Activated CD8-positive, alpha-beta memory T cell treated with anti-CD3 and anti-CD28 coated beads, Interleukin-2, amount 50 U/mL, for 24 hours (primary cell): Measurements from ENCODE around the gene ANKZF1.
"Not testable (repeated sequence)": the region's sequence is repeated elsewhere in the genome, so short reads cannot be mapped to it uniquely, and the experiment has no call there.

ENCODE experiments used
- DNase-seq: peaks from one replicate; pipeline ENCODE4 v3.0.0-alpha.2; 2020; ENCODE audit errors: extremely low read depth

ANKZF1 gene

DNA sequence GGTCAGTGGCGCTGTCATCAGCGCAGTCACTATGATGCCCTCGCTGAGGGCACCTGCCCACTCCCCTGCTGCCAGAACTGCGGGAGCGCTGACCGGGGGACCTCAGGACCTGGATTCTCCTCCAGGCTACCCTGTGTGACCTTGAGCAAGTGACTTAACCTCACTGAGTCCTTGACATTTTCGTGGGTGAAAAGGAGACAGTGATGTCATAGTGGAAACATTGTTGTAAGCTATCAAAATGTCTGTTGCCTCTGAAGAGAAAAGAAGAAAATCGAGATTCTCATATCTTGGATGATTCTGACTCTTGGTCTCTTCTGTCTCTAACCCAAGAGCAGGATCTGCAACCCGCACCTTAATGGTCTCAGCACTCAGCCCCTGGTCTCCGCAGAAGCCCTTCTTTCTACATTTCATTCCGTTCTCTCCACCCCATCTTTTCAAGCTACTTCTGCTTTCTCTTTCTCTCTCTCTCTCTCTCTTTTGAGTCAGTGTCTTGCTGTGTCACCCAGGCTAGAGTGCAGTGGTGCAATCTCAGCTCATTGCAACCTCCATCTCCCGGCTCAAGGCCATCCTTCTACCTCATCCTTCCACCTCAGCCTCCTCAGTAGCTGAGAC lies 25.1 kb downstream of the ANKZF1 start:
- DNase-seq: no peak

DNA sequence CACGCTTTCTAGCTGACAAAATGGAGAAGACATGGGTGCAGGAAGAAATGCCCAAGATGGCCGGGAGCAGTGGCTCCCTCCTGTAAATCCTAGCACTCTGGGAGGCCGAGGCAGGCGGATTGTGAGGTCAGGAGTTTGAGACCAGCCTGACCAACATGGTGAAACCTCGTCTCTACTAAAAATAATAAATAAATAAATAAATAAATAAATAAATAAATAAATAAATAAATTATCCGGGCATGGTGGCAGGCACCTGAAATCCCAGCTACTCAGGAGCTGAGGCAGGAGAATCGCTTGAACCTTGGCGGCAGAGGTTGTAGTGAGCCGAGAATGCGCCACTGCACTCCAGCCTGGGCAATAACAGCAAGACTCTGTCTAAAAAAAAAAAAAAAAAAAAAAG lies 29.3 kb downstream of the ANKZF1 start:
- DNase-seq: not testable (repeated sequence)

DNA sequence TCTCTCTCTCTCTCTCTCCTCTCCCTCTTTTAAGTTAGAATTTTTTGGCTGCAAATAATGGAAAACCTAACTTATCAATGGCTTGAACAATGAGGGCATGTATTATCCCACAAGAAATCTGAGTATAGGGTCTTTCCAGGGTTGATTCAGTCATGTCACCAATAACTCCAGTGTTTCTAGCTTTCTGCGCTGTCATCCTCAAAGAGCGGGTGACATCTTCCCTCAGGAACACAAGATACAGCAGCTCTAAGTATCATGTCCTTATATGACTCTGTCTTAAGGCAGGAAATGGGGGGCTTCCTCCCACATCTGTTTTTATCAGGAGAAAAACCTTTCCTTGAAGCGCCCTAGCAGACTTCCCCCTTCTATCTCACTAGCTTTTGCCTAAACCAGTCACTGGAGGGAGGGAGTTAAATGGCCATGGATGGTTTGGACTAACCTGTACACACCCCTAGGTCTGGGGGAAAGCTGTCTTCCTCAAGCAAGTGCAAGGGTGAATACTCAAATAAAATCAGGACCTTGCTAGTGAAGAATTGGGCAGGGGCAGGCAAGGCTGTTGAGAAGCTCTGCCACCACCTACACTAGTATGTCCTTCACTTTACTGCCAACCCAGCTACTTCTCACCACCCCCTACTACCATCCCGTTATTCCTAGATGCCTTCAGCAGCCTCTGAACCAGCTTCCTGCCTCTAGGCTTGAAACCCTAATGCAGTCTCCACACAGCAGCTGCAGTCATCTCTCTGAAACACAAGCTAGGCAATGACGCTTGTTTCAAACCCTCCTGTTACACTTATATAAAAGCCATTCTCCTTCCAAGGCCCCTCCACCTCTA lies 31.6 kb downstream of the ANKZF1 start:
- DNase-seq: no peak

DNA sequence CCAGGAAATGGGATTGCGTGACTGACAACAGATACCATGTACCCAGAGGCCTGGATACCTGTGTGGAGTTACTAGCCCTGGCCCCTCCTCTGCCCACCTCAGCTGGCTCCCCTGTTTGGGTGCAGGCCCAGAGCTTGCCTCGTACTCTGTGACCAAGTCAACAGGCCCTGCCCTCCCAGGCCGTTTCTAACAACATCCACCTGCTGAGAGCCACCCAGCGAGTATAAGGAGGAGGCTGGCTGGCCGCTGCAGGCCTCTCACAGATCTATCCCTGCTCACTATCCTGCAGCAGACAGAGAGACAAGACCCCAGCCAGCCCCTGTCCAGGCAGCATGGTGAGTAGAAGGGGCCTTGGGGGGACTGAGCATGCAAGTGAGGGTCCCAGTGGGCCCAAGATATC lies 36.6 kb downstream of the ANKZF1 start:
- no peak for DNase-seq

DNA sequence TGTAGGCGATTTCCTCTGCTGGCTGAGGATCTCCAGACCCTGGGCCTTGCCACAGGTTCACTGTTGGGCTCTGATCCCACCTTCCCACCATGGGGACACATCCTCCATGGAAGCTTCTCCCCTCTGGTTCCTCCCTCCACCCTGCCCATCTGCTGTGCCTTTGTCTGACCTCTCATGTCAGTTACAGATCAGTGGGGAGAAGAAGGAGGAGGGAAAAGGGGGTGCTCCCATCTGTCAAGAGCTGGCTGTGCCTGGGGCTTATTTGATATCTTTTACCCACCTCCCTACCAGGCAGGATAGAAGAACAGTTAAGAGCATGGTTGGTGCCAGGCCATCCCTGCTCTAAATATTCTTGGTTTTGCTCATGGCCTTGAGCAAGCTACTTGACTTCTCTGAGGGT lies 37.3 kb downstream of the ANKZF1 start:
- DNase-seq: no peak

DNA sequence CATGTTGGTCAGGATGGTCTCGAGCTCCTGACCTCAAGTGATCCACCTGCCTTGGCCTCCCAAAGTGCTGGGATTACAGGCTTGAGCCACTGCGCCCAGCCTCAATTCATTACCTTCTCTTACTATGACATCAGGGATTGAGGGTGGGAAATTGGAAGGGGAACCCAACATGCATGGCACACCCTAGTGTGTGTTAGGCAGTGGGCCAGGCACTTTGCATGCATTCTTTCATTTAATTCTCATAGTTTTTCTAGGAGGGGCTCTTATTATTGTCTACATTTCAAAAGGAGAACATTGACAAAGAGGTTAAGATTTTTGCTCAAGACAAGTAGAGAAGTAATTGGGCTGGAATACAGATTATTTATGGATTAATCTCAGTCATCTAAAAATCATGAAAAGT lies 38.7 kb downstream of the ANKZF1 start:
- no peak for DNase-seq

DNA sequence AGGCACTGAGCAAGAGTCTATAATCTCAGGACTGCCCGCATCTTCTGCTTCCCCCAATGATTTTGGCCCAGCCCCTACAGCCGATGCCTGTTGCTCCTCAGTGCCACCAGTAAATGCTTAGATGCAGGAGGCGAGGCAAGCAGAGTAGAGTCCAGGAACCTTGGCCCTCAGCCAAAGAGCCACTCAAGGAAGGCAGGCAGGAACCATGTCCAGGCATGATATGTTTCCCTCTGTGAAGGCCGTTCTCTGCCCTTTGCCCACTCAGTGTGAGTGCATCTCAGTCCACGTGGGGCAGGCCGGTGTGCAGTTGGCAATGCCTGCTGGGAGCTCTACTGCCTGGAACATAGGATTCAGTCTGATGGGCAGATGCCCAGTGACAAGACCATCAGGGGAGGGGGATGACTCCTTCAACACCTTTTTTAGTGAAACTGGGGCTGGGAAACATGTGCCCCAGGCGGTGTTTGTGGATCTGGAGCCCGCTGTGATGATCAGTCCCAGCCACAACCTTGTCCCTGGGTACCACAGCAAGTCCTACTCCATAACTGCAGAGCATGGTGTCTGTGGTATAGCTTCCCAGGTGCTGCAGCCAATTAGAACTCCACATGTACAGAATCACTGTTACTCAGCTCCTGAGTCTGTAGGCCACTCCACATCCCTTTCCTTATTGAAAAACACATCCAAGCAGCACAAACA lies 39.9 kb downstream of the ANKZF1 start:
- DNase-seq: no peak

DNA sequence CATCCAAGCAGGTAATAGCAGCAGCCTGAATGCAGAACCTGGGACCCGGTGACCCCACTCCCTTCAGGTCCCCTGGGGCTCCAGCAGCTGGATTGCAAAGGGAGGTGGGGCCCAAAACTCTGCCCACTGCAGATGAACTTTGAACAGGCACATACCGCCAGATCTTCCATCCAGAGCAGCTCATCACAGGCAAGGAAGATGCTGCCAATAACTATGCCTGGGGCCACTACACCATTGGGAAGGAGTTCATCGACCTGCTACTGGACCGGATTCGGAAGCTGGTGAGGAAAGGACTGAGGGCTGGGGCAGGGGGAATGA lies 40.4 kb downstream of the ANKZF1 start:
- no peak for DNase-seq

DNA sequence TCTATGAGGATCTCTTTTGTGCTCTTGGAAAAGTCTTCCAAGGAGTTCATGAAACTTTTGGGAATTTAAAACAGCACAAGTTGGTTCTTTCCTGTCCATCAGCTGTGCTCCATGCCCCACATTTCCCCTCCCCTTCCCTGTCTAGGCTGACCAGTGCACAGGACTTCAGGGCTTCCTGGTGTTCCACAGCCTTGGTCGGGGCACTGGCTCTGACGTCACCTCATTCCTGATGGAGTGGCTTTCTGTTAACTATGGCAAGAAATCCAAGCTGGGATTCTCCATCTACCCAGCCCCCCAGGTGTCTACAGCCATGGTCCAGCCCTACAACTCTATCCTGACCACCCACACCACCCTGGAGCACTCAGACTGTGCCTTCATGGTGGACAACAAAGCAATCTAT lies 41.4 kb downstream of the ANKZF1 start:
- no peak for DNase-seq

DNA sequence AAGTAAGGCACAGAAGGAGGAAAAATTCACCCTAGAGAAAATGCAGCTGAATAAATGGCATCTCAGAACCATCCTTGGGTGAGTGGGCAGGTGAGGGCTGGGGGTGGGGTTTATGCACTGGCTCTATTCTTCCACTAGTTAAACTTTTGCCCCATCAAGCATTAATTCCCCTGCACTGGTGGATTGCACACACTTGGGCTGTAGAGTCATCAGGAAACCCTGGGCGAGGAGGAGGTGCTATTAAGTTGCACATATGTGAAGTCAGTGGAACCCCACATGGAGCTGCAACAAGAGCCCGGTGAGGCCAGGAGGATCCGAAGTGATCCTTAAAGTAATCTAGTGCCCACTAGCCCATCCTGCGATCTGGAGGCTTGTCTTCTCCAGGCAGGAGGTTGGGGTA lies 42.8 kb downstream of the ANKZF1 start:
- no peak for DNase-seq

DNA sequence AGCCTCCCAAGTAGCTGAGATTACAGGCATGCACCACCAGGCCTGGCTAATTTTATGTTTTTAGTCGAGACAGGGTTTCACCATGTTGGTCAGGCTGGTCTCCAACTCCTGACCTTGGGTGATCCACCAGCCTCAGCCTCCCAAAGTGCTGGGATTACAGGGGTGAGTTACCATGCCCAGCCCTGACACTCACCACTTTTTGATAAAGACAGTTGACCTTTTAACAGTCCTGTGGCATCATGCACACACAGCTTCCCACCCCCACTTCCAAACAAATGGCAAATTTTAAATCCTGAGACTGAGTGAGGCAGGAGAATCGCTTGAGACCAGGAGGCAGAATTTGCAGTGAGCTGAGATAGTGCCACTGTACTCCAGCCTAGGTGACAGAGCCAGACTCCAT lies 43.4 kb downstream of the ANKZF1 start:
- no peak for DNase-seq

DNA sequence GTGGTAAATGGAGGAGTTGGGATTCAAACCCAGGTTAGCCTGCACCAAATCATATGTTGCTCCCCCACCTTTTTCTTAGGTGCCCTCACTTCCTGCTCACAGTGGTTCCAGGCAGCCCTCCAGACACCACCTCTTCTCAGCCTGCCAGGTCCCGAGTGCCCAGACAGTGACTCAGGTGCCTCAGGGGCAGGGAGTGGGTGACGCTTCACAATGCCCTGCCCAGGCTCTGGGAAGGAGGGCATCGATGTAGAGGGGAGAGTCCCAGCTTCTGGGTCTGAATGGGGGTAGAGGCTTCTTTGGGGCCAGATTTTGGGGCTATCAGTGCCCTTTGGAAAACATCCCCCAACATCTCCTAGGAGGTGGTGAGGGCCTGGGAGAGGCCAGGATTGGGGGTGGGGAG lies 44.3 kb downstream of the ANKZF1 start:
- no peak for DNase-seq

DNA sequence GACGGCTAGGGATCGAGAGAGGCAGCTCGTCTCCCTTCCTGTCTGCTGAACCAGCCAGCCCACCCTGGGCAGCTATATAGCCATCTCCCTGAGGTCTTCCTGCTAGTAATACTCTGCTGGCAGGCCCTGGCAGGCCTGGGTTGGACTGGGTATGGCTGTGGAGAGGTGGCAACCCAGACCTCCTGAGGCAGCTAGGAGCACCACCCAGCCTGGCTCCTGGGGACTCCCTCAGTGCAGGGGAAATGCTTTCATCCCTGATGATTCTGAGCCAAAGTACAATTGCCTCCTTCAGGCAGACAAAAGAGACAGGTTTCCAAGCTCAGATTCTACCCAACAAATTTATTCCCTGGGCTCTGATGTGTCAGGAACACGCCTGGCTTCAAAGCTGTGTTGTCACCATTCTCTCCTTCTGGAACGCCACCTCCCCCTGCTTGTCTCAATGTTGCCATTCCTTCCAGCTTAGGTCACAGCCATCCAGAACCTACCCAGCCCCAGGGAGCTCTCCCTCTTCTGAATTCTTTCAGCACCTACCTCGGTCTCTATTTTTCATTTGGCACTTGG lies 44.8 kb downstream of the ANKZF1 start:
- DNase-seq: no peak

DNA sequence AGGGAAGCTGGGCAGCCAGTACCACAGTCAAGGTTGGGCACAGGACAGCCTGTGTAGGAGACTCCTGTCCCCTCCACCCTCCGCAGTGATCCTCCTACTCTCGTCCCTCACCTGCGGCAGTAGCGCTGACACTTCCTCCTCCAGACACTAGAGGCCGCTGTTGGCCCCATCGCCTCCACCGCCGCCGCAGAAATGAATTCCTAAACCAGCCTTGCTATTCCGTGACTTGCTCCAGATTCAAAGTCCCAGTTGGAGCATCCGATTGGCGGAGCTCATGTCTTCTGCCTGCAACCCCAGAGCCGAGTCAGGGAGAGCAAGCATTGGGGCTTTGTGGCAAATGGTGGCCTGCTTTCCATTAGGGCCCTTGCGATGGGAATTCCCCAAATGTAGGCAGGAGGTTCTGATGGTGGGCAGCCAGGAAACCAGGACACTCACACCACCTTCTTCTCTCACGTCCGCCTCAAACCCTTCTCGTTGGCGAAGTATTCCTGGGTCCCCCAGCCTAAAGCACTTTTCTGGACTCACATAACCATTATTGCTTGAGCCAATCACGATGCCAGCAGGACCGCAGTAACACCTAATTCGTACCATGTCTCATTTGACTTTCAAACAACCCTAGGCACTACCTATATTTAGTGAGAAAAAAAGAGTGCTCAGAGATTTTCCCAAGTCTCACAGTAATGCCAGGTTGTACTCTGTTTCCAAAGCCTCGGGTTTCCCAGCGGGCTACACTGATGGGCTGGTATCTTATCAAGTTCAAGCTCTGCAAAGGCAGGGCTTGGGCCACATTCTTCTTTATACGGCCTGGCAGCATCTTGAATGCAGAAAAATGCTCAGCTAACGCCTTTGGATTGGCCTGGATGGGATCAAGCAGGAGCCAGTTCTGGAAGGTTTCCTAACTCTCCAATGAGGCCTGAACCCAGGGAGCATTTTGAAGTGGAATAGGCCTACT lies 48.4 kb downstream of the ANKZF1 start:
- DNase-seq: peak; percentile 53

DNA sequence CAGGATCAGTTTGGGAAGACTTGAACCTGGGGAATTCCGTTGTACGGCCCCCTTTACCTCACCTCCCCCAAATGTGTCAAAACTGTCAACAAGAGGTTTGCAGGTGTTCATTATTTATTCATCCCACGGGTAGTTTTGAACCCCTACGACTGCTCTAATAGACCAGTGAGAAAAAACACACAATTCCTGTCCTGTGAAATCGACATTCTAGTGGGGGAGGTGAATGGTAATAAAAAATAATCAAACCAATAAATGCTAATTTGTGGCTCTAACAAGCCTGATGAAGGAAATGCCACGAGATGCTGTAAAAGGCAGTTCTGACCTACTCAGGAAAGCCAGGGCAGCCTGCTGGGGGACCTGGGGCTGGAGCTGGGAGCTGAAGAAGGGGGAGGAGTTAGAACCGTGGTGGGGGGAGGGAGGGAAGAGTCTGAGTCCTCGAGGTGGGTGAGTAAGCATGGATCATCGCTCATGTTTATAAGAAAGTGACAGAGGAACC lies 49.1 kb downstream of the ANKZF1 start:
- DNase-seq: no peak

DNA sequence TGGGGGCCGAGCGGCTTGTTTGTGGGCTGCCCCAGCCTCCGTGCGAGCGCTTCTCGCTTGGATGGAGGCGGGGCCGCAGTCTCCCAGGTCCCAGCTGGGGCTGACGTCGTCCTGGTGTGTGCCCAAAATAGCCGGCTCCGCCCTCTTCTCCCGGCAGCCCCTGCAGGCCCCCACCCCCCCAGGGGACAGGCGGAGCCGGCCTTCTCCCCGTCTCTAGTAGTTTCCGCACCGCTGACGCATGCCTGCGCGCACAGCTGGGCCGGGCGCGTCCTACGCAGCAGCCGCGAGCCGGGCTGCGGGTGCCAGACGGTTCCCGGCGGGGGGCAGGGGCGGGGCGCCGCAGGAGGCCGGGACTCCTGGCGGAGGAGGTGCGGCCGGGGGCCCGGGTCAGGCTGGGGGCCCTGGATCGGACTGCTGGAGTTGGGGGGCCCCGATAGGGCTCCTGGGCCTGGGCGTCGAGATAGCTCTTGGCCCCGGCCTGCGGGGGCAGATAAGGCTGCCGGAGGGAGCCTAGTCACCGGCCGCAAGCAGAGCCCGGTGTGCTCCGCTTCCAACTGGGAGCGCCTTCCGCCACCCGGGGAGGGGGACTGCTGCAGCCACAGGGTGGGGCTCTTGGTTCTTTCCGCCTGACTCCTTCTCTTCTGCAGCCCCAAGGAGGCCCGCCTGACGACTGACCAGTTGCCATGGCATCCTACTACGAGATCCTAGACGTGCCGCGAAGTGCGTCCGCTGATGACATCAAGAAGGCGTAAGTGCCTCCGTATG lies 49.7 kb downstream of the ANKZF1 start, which contains the start of gene DNAJB2:
TSS of gene DNAJB2 (plus strand) at position 216 of the 765 bp plus-strand sequence. CDS start at position 684, 468 bp downstream.
- peak; percentile 98 for DNase-seq

DNA sequence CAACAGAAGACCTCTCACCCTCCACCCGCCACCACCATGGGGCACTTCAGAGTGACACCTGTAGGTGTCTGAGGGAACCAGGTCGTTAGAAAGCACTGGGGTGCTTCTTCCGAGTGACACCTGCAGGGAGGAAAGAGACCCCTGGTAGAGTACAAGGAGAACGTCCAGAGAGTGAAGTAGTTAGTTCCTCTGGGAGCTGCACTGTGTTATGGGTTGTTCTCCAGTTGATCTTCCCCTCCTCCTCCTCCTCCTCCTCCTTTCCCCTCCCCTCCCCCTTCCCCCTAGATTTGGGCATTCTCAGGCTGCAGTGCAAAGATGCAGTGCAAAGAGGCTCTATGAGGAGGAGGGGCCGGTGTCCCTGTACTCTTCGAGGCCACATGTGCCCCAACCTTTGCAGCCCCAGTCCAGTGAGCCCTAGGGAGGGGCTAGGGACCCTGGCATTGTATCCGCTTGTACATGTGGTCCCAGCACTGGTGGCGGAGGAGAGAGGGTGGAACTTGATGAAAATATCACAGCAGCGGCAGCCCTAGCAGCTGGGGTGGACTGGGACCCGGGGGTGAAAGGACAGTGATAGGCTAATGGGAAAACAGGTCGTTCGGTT lies 50.4 kb downstream of the ANKZF1 start:
- DNase-seq: no peak

DNA sequence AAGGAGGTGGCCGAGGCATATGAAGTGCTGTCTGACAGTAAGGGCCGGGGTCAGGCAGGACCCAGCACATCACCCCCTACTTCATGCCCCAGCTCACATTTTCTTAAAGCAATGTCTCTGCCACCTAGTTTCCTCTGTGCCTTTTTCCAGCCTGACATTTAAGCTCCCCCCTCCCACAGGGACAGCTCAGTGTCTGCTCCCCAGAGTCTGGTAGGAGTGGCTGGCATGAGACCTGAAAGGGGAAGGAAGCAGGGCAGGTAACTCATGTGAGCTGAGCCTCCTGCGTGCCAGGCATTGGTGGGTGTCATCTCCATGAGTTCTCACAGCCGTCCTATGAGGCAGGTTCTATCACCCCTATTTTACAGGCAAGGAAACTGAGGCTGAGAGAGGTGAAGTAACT lies 51.0 kb downstream of the ANKZF1 start:
- no peak for DNase-seq

DNA sequence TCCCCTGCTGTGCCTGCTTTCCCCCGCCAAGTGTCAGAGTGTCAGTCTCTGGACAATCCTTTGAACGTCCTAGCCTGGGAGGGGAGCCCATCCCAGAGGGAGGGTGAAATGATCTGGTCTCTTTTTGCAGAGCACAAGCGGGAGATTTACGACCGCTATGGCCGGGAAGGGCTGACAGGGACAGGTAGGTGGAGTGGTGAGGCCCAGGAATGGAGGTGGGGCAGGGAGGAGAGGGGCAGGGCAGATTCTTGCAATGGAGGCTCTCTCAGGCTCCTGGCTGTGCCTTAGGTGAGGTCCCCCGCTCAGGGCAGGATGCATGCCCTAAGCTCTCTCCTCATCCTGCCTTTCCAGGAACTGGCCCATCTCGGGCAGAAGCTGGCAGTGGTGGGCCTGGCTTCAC lies 52.0 kb downstream of the ANKZF1 start:
- DNase-seq: no peak

DNA sequence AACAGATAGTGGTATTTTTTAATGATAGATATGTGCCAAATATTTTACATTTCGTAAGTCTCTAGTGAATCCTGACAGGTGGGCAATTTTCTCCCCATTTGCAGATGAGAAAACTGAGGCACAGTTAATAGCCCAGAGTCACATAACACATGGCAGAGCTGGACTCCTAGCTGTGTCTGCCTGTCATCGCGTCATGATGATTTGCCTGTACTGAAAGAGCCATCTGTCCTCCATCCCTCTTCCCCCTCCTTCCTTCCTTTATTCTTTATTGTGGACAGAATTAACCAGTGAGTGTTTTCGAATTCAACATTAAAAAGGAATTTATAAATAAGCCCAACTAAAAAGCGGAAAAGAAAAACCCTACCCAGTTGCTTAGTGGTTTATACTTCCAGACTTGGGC lies 52.8 kb downstream of the ANKZF1 start:
- DNase-seq: no peak
